Left kidney (tissue), 2 donors: ENCODE results near the gene SPECC1L. TPM values are rescaled to one million over a fixed set of nuclear protein-coding genes. Genes with fewer than 3 reads are reported as not detected.

ENCODE experiments used
- DNase-seq: peaks from one replicate; pipeline ENCODE4 v3.0.0-alpha.2; 2013
- polyA plus RNA-seq: library from polyadenylated mRNA; unstranded; fragments of 120-200 nt; gene quantifications from one replicate; pipeline ENCODE4 v1.2.1, GENCODE V29; 2013; ENCODE audit not compliant: insufficient read length

SPECC1L gene
- polyA plus RNA-seq, 1 donor: 54.1 TPM

GRCh38 chr22:24359452-24360120, 89.0 kb downstream of the SPECC1L start:
- DNase-seq: no peak

GRCh38 chr22:24361976-24362646, 91.5 kb downstream of the SPECC1L start:
- DNase-seq: no peak

GRCh38 chr22:24363243-24363642, 92.6 kb downstream of the SPECC1L start:
- DNase-seq: no peak

DNA sequence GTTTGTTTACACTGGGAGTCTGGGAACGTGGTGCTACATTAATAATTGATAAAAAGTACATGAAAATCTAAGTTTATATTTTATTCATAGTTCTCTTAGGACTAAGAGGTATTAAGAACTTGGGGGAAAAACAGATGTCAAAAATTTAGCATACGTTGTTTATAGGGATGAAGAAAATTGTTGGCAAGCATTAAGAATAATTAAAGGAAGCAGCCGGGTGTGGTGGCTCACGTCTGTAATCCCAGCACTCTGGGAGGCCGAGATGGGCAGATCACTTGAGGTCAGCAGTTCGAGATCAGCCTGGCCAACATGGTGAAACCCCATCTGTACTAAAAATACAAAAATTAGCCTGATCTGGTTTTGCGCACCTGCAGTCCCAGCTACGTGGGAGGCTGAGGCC, 96.1 kb downstream of the SPECC1L start:
- DNase-seq: no peak

DNA sequence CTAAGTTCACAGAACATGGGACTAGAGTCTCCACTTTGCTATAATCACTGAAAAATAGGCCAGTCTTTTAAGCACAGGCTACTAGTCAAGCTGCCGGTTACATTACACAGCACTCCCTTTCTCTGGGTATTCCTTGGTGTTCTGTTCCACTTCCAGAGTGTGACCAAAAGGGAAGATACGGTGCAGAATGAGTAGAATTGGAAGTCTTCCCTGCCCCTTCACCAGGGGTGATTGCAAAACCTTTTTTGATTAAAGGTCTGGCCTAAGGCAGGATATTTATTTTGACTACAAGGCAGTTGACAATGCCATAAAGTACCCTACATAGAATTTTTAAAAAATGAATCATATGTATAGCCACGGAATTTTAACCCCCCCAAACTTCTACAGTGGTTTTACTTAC, 97.2 kb downstream of the SPECC1L start:
- DNase-seq: no peak

DNA sequence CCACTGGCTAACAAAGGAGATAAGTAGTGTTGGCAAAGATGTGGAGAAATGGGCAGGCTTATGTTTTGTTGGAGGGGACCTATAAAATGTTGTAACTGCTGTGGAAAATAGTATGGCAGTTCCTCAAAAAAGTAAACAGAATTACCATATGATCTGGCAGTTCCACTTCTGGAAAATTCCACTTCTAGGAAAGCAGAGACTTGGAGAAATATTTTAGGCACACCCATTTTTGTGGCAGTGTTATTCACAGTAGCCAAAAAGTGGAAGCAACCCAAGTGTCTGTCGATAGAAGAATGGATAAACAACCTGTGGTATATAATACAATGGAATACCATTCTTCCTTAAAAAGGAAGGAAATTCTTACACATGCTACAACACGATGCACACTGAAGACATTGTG, 99.8 kb downstream of the SPECC1L start:
- DNase-seq: no peak

DNA sequence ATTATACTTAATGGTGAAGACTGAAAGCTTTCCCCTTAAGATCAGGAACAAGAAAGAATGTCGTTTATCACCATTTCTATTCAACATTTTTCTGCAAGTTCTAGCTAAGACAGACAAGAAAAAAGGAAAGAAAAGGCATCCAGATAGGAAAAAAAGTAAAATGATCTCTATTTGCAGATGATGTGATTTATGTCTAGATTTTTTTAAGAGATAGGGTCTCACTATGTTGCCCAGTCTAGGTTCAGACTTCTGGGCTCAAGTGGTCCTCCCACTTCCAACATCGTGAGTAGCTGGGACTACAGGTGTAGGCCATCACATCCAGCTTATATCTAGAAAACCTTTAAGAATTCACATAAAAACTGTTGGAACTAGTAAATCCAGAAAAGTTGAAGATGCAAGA, 105.4 kb downstream of the SPECC1L start:
- DNase-seq: no peak

DNA sequence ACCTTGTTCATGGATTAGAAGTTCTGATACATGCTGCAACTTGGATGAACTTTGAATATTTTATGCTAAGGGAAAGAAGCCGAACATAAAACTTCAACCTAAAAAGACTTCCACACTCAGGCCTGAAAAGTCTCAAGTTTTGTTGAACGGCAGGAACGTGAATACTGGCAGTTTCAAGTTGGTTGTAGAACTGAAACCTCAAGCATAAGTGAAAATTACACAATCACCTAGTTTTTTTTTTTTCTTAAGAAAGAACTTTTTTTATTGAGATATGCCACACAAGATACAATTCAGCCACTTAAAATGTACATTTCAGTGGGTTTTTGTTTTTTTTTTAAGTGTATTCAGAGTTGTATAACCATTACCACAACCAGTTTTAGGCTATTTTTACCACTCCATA, 106.0 kb downstream of the SPECC1L start:
- no peak for DNase-seq

GRCh38 chr22:24379536-24379935, 108.9 kb downstream of the SPECC1L start:
- DNase-seq: no peak

DNA sequence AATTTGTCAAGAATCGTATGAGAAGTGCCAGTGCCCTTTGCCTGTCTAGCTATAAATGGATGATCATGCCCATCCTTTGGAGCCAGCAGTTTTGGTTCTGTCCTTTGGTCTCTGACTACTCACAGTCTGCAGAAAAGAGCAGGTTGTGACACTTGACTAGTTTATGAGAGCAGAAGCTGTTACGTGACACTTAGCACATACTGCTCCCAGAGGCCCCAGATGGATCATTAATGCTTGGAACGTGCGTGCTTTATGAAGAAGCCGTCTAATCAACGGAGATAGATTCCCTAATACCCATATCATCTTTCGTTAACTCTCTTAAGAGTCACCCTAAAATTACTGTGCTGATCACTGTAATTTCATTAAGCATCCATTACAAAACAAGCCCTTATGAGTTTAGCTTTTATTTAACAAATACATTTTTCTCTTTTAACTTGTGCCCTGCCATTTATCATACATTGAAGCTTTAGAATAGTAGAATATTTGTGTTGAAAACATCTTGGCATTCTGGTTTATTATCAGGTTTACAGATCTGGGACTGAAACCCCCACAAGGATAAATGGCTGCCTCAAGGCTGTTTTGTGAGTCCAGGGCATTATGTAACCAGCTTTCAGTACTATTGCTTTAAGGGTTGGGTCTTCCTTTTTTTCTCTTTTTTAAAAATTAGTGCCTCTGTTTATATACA, 109.7 kb downstream of the SPECC1L start:
- DNase-seq: no peak

DNA sequence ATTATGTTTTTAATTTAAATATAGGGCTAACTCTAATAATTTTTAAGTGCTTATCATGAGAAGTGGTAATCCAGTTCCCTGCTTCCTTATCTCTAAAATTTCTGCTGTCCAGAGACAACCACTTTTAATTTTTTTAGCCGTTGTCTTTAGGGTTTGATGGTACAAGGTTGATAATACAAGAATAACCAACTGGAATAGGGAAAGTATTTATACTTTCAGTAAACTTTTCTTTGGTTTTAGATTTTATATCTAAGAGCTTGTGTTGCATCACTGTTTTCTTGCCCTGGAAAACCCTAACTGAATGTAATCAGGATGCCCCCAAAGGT, 110.2 kb downstream of the SPECC1L start:
- DNase-seq: no peak

DNA sequence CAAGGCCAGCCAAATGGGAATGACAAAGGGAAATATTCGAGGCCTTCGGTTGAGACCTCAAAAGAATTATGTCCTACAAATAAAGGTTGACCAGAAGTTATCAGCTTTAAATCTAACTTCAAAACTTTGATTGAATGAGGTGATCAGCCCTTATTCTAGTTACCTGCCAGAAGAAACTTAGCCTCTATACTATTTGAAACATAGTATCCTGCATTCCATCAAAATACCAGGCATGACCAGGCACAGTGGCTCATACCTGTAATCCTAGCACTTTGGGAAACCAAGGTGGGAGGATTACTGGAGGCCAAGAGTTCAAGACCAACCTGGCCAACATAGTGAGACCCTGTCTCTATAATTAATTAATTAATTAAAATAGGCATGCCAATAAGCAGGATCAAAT, 112.4 kb downstream of the SPECC1L start:
- no peak for DNase-seq

DNA sequence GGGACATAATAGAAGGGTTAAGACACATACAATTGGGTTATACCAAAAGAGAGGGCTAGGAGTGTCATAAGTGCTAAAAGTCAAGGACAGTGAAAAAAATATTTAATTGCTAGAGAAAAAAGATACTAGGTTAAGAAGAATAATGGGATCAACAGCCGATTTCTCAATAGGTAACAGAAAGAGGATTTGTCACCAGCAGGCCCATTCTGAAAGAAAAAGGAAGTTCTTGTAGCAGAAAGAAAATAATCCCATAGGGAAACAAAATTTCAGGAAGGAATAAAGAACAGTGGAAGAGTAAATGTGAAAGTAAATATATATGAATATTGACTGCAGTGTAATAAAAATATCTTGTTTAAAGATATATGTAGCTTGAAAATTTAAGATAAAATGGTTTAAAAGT, 113.5 kb downstream of the SPECC1L start:
- DNase-seq: no peak

- no peak for DNase-seq
Measured at GRCh38 chr22:24386937-24387471, 116.4 kb downstream of the SPECC1L start.

GRCh38 chr22:24389680-24390079, 119.0 kb downstream of the SPECC1L start:
- DNase-seq: no peak

- DNase-seq: no peak
Measured at GRCh38 chr22:24390156-24390555, 119.5 kb downstream of the SPECC1L start.

GRCh38 chr22:24390576-24390975, 119.9 kb downstream of the SPECC1L start:
- no peak for DNase-seq

- no peak for DNase-seq
Measured at GRCh38 chr22:24391836-24392217, 121.2 kb downstream of the SPECC1L start.

DNA sequence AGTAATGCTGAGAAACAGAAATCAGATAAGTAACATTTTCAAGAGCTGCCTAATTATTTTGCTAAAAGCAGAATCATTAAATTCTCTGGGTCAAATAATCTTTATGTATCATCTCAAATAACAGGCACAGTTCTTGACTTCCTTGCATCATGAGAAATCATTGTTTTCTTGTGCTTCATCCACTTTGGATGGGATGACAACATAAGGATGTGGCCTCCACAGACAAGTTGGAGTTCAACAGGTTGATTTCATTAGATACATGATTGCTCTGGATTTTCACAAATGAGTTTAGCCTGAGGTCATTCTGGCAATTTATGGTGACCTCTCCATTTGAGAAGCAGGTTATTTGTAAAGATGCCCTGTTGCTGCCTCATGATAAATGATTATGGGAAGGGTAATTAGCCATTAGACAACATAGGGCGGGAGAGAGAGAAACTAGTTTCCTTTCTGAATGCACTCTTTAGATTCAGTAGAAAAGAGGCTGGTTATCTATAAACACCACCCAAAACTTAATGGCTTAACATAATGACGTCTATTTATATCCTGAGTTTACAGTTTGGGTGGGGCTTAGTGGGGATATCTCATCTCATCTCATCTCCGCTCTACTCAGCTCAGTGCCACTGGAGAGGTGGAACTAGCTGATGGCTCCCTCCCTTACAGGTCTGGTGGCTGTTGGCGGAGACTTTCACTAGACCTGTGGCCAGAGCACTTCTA, 121.7 kb downstream of the SPECC1L start:
- no peak for DNase-seq

- DNase-seq: no peak
Measured at GRCh38 chr22:24393012-24393559, 122.5 kb downstream of the SPECC1L start.

- no peak for DNase-seq
Measured at GRCh38 chr22:24393848-24394247, 123.2 kb downstream of the SPECC1L start.

DNA sequence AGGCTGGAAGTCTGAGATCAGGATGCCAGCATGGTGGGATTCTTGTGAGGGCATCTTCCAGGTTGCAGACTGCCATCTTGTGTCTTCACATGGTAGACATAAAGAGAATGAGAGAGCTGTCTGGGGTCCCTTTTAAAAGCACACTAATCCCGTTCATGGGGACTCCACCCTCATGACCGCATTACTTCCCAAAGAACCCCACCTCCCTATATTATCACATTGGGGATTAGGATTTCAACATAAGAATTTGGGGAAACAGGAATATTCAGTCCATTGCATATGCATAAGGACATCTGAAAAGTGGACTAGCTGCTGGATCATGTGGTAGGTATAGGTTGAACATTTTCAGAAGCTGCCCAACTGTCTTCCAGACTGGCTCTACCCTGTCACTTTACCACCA, 123.6 kb downstream of the SPECC1L start:
- DNase-seq: no peak
